GM18520 (cell line): ENCODE measurements around the gene SLC35D3.
"Not testable (repeated sequence)": the region's sequence is repeated elsewhere in the genome, so short reads cannot be mapped to it uniquely, and the experiment has no call there.

Experiments
- ATAC-seq: cut with Tn5 transposase; IDR thresholded peaks from one replicate; pipeline ENCODE4 v1.9.1; 2021; ENCODE audit not compliant: unreplicated experiment

Gene SLC35D3

GRCh38 chr6:136963259-136963658 is 41.2 kb downstream of the SLC35D3 start:
- no peak for ATAC-seq

GRCh38 chr6:136964398-136964797 is 42.3 kb downstream of the SLC35D3 start:
- no peak for ATAC-seq

GRCh38 chr6:136967876-136968752 is 46.0 kb downstream of the SLC35D3 start:
- ATAC-seq: peak; percentile 87

GRCh38 chr6:136968837-136969236 is 46.7 kb downstream of the SLC35D3 start:
- no peak for ATAC-seq

- no peak for ATAC-seq
Measured at GRCh38 chr6:136969433-136969832, 47.3 kb downstream of the SLC35D3 start.

- no peak for ATAC-seq
Measured at GRCh38 chr6:136969930-136970329, 47.8 kb downstream of the SLC35D3 start.

GRCh38 chr6:136971609-136972008 is 49.5 kb downstream of the SLC35D3 start:
- no peak for ATAC-seq

- ATAC-seq: not testable (repeated sequence)
Measured at GRCh38 chr6:136973781-136974180, 51.7 kb downstream of the SLC35D3 start.
